GM12878 (cell line): Measurements from ENCODE around the gene TBRG4. TPM values are rescaled to one million over a fixed set of nuclear protein-coding genes. Genes with fewer than 3 reads are reported as not detected.

Experiments
- ATAC-seq: fragments of 200-7000 bp; cut with Tn5 transposase; 3 replicates; pipeline ENCODE4 v1.9.1; 2020; ENCODE audit warnings: mild to moderate bottlenecking, moderate library complexity
- BruUV-seq: library from RNA; stranded (reverse); fragments of 400-500 nt; replicated peaks from 2 replicates; lab custom pipeline; 2021; lab: Mats Ljungman, UMichigan
- CTCF ChIA-PET: fragments of 300-600 bp; sonication (Branson Sonifier 250); formaldehyde crosslinking; extraction: SDS; loops from one replicate; lab custom pipeline; 2021; ENCODE audit warnings: inconsistent platforms; lab: Yijun Ruan, JAX
- POLR2A ChIA-PET: fragments of 350-600 bp; formaldehyde crosslinking; extraction: SDS; loops from one replicate; lab custom pipeline; 2021; ENCODE audit warnings: inconsistent platforms; lab: Charles Lee
- RAD21 ChIA-PET: fragments of 300-600 bp; sonication (Branson Sonifier 250); formaldehyde crosslinking; loops from one replicate; lab custom pipeline; 2023; ENCODE audit warnings: antibody characterized with exemption; ENCODE audit not compliant: unreplicated experiment; lab: Charles Lee
- SMC1A ChIA-PET: fragments of 300-600 bp; sonication (Branson Sonifier 250); formaldehyde crosslinking; loops from one replicate; lab custom pipeline; 2023; ENCODE audit not compliant: unreplicated experiment, uncharacterized antibody; lab: Charles Lee
- DNase-seq: peaks from one replicate; pipeline ENCODE4 v3.0.0-alpha.2; 2011; ENCODE audit warnings: low read depth, low spot score
- FAIRE-seq: peaks from 3 replicates; lab custom pipeline; 2011; peaks lifted over from hg19 to GRCh38; lab: Jason Lieb, UNC
- H2AFZ ChIP-seq: 2 replicates; pipeline ENCODE4 v1.6.0; 2011; ENCODE audit warnings: low read depth, low read length, control low read depth; ENCODE audit not compliant: control insufficient read depth
- H3K27ac ChIP-seq: 2 replicates; pipeline ENCODE4 v1.5.1; 2011; ENCODE audit warnings: control low read depth; ENCODE audit not compliant: control insufficient read depth, insufficient read depth
- H3K27me3 ChIP-seq, 2 experiments: replicated peaks in 1 of 2; 2 replicates each; pipeline versions ENCODE4 v1.6.0 to v1.6.1; 2011; ENCODE audit warnings: low read length in 1 of 2; ENCODE audit not compliant: control insufficient read depth in 2 of 2, insufficient read depth in 2 of 2
- H3K36me3 ChIP-seq, 2 experiments: 2 replicates each; pipeline ENCODE4 v1.5.1; 2011; ENCODE audit warnings: low read length in 1 of 2; ENCODE audit not compliant: control insufficient read depth in 2 of 2, insufficient read depth in 2 of 2
- H3K4me1 ChIP-seq: 2 replicates; pipeline ENCODE4 v1.6.1; 2011; ENCODE audit warnings: mild to moderate bottlenecking, low read length, moderate library complexity, mixed read lengths; ENCODE audit not compliant: control insufficient read depth, insufficient read depth
- H3K4me2 ChIP-seq: 2 replicates; pipeline ENCODE4 v1.6.0; 2011; ENCODE audit warnings: control low read depth; ENCODE audit not compliant: control insufficient read depth, insufficient read depth
- H3K4me3 ChIP-seq: fragments of 200-600 bp; sonication (generic); 2 replicates; pipeline ENCODE4 v1.5.1; 2016
- H3K79me2 ChIP-seq: 2 replicates; pipeline ENCODE4 v1.6.0; 2011; ENCODE audit warnings: low read length; ENCODE audit not compliant: control insufficient read depth, insufficient read depth
- H3K9ac ChIP-seq: 2 replicates; pipeline ENCODE4 v1.8.0; 2011; ENCODE audit warnings: low read length, control low read depth, mixed read lengths; ENCODE audit not compliant: control insufficient read depth, insufficient read depth
- H3K9me3 ChIP-seq: replicated peaks from 3 replicates; pipeline ENCODE4 v1.5.1; 2011; ENCODE audit warnings: mild to moderate bottlenecking, low read length; ENCODE audit not compliant: control insufficient read depth, insufficient read depth
- H4K20me1 ChIP-seq: 2 replicates; pipeline ENCODE4 v1.6.0; 2011; ENCODE audit not compliant: control insufficient read depth, insufficient read depth
- CEBPB ChIP-seq, 2 experiments: fragments of 150-350 bp in 1 of 2; IDR thresholded peaks; 2 replicates each; pipeline ENCODE4 v1.6.1; 2012 to 2014; ENCODE audit warnings: low read depth in 2 of 2, low read length in 2 of 2, borderline replicate concordance in 1 of 2, inconsistent platforms in 1 of 2
- CREM ChIP-seq: IDR thresholded peaks from 2 replicates; pipeline ENCODE4 v1.6.1; 2014; ENCODE audit warnings: antibody characterized with exemption, low read depth
- HDAC2 ChIP-seq: fragments of 200-600 bp; sonication (generic); IDR thresholded peaks from 2 replicates; pipeline ENCODE4 v1.6.1; 2017
- HDGF ChIP-seq: fragments of 450-650 bp; IDR thresholded peaks from 2 replicates; pipeline ENCODE4 v1.6.1; 2016; ENCODE audit warnings: antibody characterized with exemption
- KDM1A ChIP-seq: fragments of 200-600 bp; sonication (generic); IDR thresholded peaks from 2 replicates; pipeline ENCODE4 v1.6.1; 2016; ENCODE audit warnings: borderline replicate concordance
- MTA2 ChIP-seq: fragments of 450-650 bp; IDR thresholded peaks from 2 replicates; pipeline ENCODE4 v1.6.1; 2016; ENCODE audit warnings: low read depth, mild to moderate bottlenecking, moderate library complexity
- NFIC ChIP-seq: IDR thresholded peaks from 2 replicates; pipeline ENCODE4 v1.6.1; 2012; ENCODE audit warnings: low read depth, mild to moderate bottlenecking, inconsistent platforms, low read length, moderate library complexity
- NFXL1 ChIP-seq: fragments of 450-650 bp; IDR thresholded peaks from 2 replicates; pipeline ENCODE4 v1.6.1; 2017; ENCODE audit warnings: antibody characterized with exemption, mild to moderate bottlenecking, borderline replicate concordance
- RAD51 ChIP-seq: fragments of 450-650 bp; IDR thresholded peaks from 2 replicates; pipeline ENCODE4 v1.6.1; 2016; ENCODE audit warnings: moderate library complexity, mild to moderate bottlenecking, inconsistent platforms
- RB1 ChIP-seq: fragments of 450-650 bp; formaldehyde crosslinking; IDR thresholded peaks from 2 replicates; pipeline ENCODE4 v1.6.1; 2017; ENCODE audit warnings: mild to moderate bottlenecking, borderline replicate concordance
- SMARCA5 ChIP-seq: fragments of 450-650 bp; IDR thresholded peaks from 2 replicates; pipeline ENCODE4 v1.6.1; 2017; ENCODE audit warnings: mild to moderate bottlenecking
- USF1 ChIP-seq: IDR thresholded peaks from 2 replicates; pipeline ENCODE4 v1.6.1; 2011; ENCODE audit warnings: borderline replicate concordance, low read depth, mild to moderate bottlenecking, moderate library complexity, mixed read lengths, low read length; ENCODE audit not compliant: insufficient read depth; ENCODE audit errors: extremely low read length
- YBX1 ChIP-seq: fragments of 450-650 bp; IDR thresholded peaks from 2 replicates; pipeline ENCODE4 v1.6.1; 2016; ENCODE audit warnings: antibody characterized with exemption
- ZBTB11 ChIP-seq: fragments of 450-650 bp; formaldehyde crosslinking; IDR thresholded peaks from 2 replicates; pipeline ENCODE4 v1.5.0; 2022; ENCODE audit warnings: mild to moderate bottlenecking, missing genetic modification characterization
- ZNF384 ChIP-seq: IDR thresholded peaks from 2 replicates; pipeline ENCODE4 v1.6.1; 2012; ENCODE audit warnings: low read depth, mild to moderate bottlenecking, low read length, improper control_type of control experiment, borderline replicate concordance
- WGBS: methylation state at CpG from one replicate; pipeline ENCODE4 v1.1.6; 2016; ENCODE audit warnings: low lambda C conversion rate; ENCODE audit not compliant: insufficient replicate concordance, insufficient coverage; ENCODE audit errors: missing lambda C conversion rate; 5-methylcytosine and 5-hydroxymethylcytosine counted together
- in situ Hi-C: fragments of 300-500 bp; cut with MboI; formaldehyde crosslinking; loops from 9 replicates; pipeline ENCODE4 v1.14.3; 2018; ENCODE audit warnings: mixed read lengths
- intact Hi-C: fragments of 100-400 bp; cut with micrococcal nuclease; formaldehyde crosslinking; loops from one replicate; pipeline ENCODE4 v1.14.2; 2022; ENCODE audit not compliant: unreplicated experiment
- polyA plus RNA-seq, 11 experiments: library from polyadenylated mRNA; depleted of rRNA in 4 of 11; unstranded in 6 of 11; stranded (reverse) in 5 of 11; fragments of >200 nt; fragmentation: Nextera tagmentation in 4 of 11; fragmentation: Illumina TruSeq in 1 of 11; extraction: Ambion mirVana in 4 of 11; extraction: Trizol in 1 of 11; gene quantifications; 1 replicate in 1 of 11; 2 replicates in 10 of 11; pipeline versions ENCODE4 v1.2.1 to v1.2.3, GENCODE V29; 2011 to 2016; ENCODE audit warnings: inconsistent platforms in 2 of 11, missing spikeins in 2 of 11, low read depth in 1 of 11
- total RNA-seq, 4 experiments: library from RNA; depleted of rRNA in 3 of 4; stranded (reverse); fragments of >200 nt in 3 of 4; fragmentation: Illumina TruSeq in 1 of 4; extraction: Trizol in 1 of 4; gene quantifications; 2 replicates each; pipeline versions ENCODE4 v1.2.1 to v1.2.3, GENCODE V29; 2013 to 2021

The TBRG4 gene
- total and polyA plus RNA-seq, 10 of the 15 experiments (the other 5 are each of a cell fraction or from before 2014, with no cell fraction given) = 8.4 to 130 (median 118) TPM

GRCh38 chr7:45130910-45131309, 19.4 kb upstream of the TBRG4 start:
- no peak overlapping the region for H3K27ac ChIP-seq
- H3K4me3 ChIP-seq = no peak overlapping the region
- H3K9me3 ChIP-seq = no peaks in the 10 kb centered on the region
- no TSS peak for BruUV-seq
- no peak overlapping the region for H3K9ac ChIP-seq
- H3K4me1 ChIP-seq = no peaks in the 10 kb centered on the region
- intact Hi-C loops (no loop called here), in situ Hi-C loops (loop anchor here (10.0 kb wide), 1 partner anchor 156 kb away; the partner anchor contains the start of gene MYO1G)
- no peaks in the 10 kb centered on the region for H3K79me2 ChIP-seq
- POLR2A ChIA-PET = no interaction called here
- no peaks in the 10 kb centered on the region for H3K27me3 ChIP-seq
- H4K20me1 ChIP-seq = no peaks in the 10 kb centered on the region
- RAD21 ChIA-PET = interaction anchor here (0.7 kb wide), 1 partner anchor 211 kb away, joined by 3 read pairs; no protein-coding TSS in a partner anchor
- no peak for FAIRE-seq
- no peak for DNase-seq
- SMC1A ChIA-PET = interaction anchor here (1.1 kb wide), 1 partner anchor 274 kb away, joined by 3 read pairs; no protein-coding TSS in a partner anchor
- CTCF ChIA-PET = interaction anchor here (1.4 kb wide), 1 partner anchor 157 kb away, joined by 4 read pairs; no protein-coding TSS in a partner anchor
- ATAC-seq = no peak
- no peak overlapping the region for H3K4me2 ChIP-seq
- no peak overlapping the region for H2AFZ ChIP-seq
- H3K36me3 ChIP-seq = no peaks in the 10 kb centered on the region
- WGBS = 54% methylated on average over 9 of the region's 9 CpGs
- TF ChIP-seq NFIC = no peak
- no peak for TF ChIP-seq RB1
- no peak for TF ChIP-seq SMARCA5
- TF ChIP-seq HDGF = no peak
- TF ChIP-seq KDM1A = no peak
- no peak for TF ChIP-seq HDAC2
- TF ChIP-seq CEBPB (IDR thresholded peaks at IDR 0.05; ENCODE audit: borderline replicate concordance in 1 of 2, low read depth in 2 of 2, low read length in 2 of 2) = no peak
- no peak for TF ChIP-seq ZBTB11 (CRISPR knock-in tag)
- no peak for TF ChIP-seq ZNF384
- TF ChIP-seq MTA2 = no peak
- no peak for TF ChIP-seq YBX1
- no peak for TF ChIP-seq RAD51
- TF ChIP-seq USF1 = no peak
- no peak for TF ChIP-seq CREM
- no peak for TF ChIP-seq NFXL1
